Stimulated activated naive CD8-positive, alpha-beta T cell treated with anti-CD3 and anti-CD28 coated beads, Interleukin-15, amount 100 ng/mL, for 72 hours (primary cell): Measurements from ENCODE around the gene BAD.
A peak's percentile ranks its signal among the peaks of the same experiment; 100 is the strongest.
"Not testable (repeated sequence)": the region's sequence is repeated elsewhere in the genome, so short reads cannot be mapped to it uniquely, and the experiment has no call there.

Experiments
- ATAC-seq: fragments of 150-1000 bp; cut with Tn5 transposase; 2 replicates; pipeline ENCODE4 v1.10.0; 2021; ENCODE audit warnings: mild to moderate bottlenecking, moderate library complexity
- DNase-seq, 2 donors: peaks; one replicate each; pipeline ENCODE4 v3.0.0; 2021 to 2022
- H3K27ac Mint-ChIP-seq, 2 donors: one replicate each; pipeline ENCODE4 v1.8.0; 2022; ENCODE audit warnings: mild to moderate bottlenecking in 2 of 2, mixed read lengths in 2 of 2, moderate library complexity in 2 of 2
- H3K27me3 Mint-ChIP-seq: one replicate; pipeline ENCODE4 v1.8.0; 2022; ENCODE audit warnings: mixed read lengths
- H3K4me1 Mint-ChIP-seq: one replicate; pipeline ENCODE4 v1.8.0; 2022; ENCODE audit warnings: mild to moderate bottlenecking, mixed read lengths
- H3K4me3 Mint-ChIP-seq, 2 donors: one replicate each; pipeline ENCODE4 v1.8.0; 2022; ENCODE audit warnings: mild to moderate bottlenecking in 2 of 2, mixed read lengths in 2 of 2, moderate library complexity in 1 of 2
- H3K9me3 Mint-ChIP-seq, 2 donors: one replicate each; pipeline ENCODE4 v1.8.0; 2022; ENCODE audit warnings: mixed read lengths in 2 of 2

BAD gene

GRCh38 chr11:64284048-64284961 lies at the start of gene BAD:
Gene BAD (minus strand): TSS chr11:64284665. CDS start chr11:64284368, 297 bp downstream.
- Mint-ChIP-seq H3K9me3 (no peaks in the 10 kb centered on the region), H3K4me3 (peak within 1 kb of the TSS; percentile 77 to 97), H3K27me3 (no peaks in the 10 kb centered on the region), H3K27ac (peak within 1 kb of the TSS; percentile 95 to 98), H3K4me1 (peaks cover 36% of the 10 kb centered on the region)
- DNase-seq = peak; percentile 87 to 92
- peak; percentile 92 for ATAC-seq

- DNase-seq (no peak), ATAC-seq (no peak)
- Mint-ChIP-seq H3K27me3 (no peaks in the 10 kb centered on the region), H3K4me3 (no peak overlapping the region), H3K4me1 (peaks cover 34% of the 10 kb centered on the region), H3K27ac (no peak overlapping the region), H3K9me3 (no peaks in the 10 kb centered on the region)
These were observed 49.1 kb upstream of the BAD start for GRCh38 chr11:64333556-64333955.

DNA sequence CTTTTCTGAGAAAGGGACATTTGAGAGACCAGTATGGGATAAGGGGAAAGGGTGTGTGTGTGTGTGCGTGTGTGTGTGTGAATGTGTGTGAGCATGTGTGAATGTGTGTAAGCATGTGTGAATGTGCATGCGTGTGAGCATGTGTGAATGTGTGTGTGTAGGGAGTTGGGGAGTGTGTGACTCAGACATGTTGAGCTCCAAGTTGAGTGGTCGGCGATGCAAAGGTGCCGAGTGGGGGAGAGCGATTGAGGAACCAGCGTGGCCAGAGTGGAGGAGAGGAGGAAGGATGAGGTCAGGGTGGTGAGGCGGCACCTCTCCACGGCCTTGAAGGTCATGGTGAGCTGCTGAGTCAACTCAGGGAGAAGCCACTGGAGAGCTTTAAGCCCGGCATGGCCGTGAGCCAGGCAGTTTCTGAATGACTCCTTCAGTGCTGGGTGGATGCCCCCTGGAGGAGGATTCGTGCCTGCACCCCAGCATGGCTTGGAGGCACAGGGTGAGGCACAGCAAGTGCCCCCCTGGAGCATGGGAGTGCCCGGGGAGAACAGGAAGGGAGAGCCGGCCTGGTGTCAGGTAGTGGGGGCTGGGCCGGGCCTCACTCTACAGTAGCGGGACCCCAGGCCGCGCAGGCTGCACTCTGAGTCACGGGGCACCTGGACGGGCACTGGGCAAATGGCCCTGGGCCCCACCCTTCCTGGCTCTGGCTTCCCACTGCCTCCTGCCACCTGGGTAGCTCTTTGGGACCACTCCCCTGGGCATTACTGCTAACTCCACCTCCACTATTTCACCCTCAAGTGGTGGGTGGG lies 47.3 kb upstream of the BAD start:
- ATAC-seq (peak; percentile 92), DNase-seq (peak; percentile 79 to 90)
- H3K9me3 Mint-ChIP-seq = no peaks in the 10 kb centered on the region
- peak overlapping the region; percentile 10 for H3K4me3 Mint-ChIP-seq
- peaks cover 27% of the 10 kb centered on the region for H3K4me1 Mint-ChIP-seq
- peak overlapping the region in 1 of 2 donors; percentile 32 for H3K27ac Mint-ChIP-seq
- no peaks in the 10 kb centered on the region for H3K27me3 Mint-ChIP-seq

GRCh38 chr11:64330888-64331287 lies 46.4 kb upstream of the BAD start:
- no peak for ATAC-seq
- no peaks in the 10 kb centered on the region for H3K9me3 Mint-ChIP-seq

DNA sequence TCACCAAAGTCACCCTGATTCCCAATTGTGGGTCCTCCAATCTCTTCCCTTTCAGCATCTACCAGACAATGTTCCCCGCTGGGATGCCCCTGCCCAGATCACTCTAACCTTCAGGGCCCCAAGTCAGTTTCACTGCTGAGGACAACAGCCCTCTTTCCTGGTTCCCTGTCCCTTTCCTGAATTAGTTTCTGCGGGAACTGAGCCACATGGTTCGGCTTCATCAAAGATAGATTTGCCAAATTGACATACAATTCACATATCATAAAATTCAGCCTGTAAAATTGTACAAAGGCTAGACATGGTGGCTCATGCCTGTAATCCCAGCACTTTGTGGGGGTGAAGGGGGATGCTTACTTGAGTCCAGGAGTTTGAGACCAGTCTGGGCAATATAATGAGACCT lies 43.5 kb upstream of the BAD start:
- Mint-ChIP-seq H3K4me3 (no peak overlapping the region), H3K4me1 (peaks cover 18% of the 10 kb centered on the region), H3K9me3 (no peaks in the 10 kb centered on the region), H3K27me3 (no peaks in the 10 kb centered on the region), H3K27ac (no peak overlapping the region)
- DNase-seq (no peak), ATAC-seq (no peak)

More at GRCh38 chr11:64330888-64331287, 46.4 kb upstream of the BAD start:
- no peak overlapping the region for H3K27ac Mint-ChIP-seq
- no peak overlapping the region for H3K4me3 Mint-ChIP-seq
- no peaks in the 10 kb centered on the region for H3K27me3 Mint-ChIP-seq
- no peak for DNase-seq
- peaks cover 27% of the 10 kb centered on the region for H3K4me1 Mint-ChIP-seq

GRCh38 chr11:64327375-64327774 lies 42.9 kb upstream of the BAD start:
- H3K4me3 Mint-ChIP-seq = no peak overlapping the region
- peaks cover 17% of the 10 kb centered on the region for H3K4me1 Mint-ChIP-seq
- H3K27me3 Mint-ChIP-seq = no peaks in the 10 kb centered on the region
- no peak for ATAC-seq
- DNase-seq = no peak
- H3K9me3 Mint-ChIP-seq = no peaks in the 10 kb centered on the region
- H3K27ac Mint-ChIP-seq = no peak overlapping the region

- no peaks in the 10 kb centered on the region for H3K9me3 Mint-ChIP-seq
These were observed 40.4 kb upstream of the BAD start for GRCh38 chr11:64324692-64325469.

DNA sequence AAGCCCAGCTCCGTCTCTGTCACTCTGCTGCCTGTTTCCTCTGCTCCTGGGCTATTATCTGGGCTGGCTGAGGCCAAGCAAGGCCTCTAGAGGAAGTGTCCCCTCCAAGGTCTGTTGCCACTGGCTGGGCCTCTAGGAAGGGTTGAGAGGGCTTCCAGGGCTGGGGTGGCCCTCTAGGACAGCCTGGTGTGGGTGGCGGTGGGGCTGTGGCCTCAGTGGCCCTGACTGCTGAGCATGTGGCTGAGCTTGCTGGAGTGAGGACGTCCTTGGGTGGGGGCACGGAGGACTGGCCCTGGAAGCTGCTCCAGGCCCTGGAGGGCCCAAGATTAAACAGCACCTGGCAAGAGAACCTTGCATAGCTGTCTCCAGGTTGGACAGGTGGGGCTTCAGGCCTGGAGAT lies 39.5 kb upstream of the BAD start:
- not testable (repeated sequence) for ATAC-seq, H3K4me3 Mint-ChIP-seq, DNase-seq, H3K27ac Mint-ChIP-seq, H3K27me3 Mint-ChIP-seq, H3K9me3 Mint-ChIP-seq
- H3K4me1 Mint-ChIP-seq = peaks cover 36% of the 10 kb centered on the region

More at GRCh38 chr11:64324692-64325469, 40.4 kb upstream of the BAD start:
- H3K4me1 Mint-ChIP-seq = peaks cover 27% of the 10 kb centered on the region
- H3K4me3 Mint-ChIP-seq = no peak overlapping the region
- no peaks in the 10 kb centered on the region for H3K27me3 Mint-ChIP-seq
- ATAC-seq (no peak), DNase-seq (no peak)
- H3K27ac Mint-ChIP-seq = peak overlapping the region in 1 of 2 donors; percentile 71

GRCh38 chr11:64323373-64323772 lies 38.9 kb upstream of the BAD start:
- no peak for DNase-seq
- ATAC-seq = no peak
- Mint-ChIP-seq H3K27ac (no peak overlapping the region), H3K27me3 (no peaks in the 10 kb centered on the region), H3K4me3 (no peak overlapping the region), H3K4me1 (peaks cover 40% of the 10 kb centered on the region), H3K9me3 (no peaks in the 10 kb centered on the region)

- DNase-seq (no peak), ATAC-seq (no peak)
- Mint-ChIP-seq H3K27ac (peak overlapping the region; percentile 28 to 75), H3K4me3 (no peak overlapping the region), H3K27me3 (no peaks in the 10 kb centered on the region), H3K9me3 (no peaks in the 10 kb centered on the region), H3K4me1 (peaks cover 40% of the 10 kb centered on the region)
These were observed 38.4 kb upstream of the BAD start for GRCh38 chr11:64322925-64323260.

DNA sequence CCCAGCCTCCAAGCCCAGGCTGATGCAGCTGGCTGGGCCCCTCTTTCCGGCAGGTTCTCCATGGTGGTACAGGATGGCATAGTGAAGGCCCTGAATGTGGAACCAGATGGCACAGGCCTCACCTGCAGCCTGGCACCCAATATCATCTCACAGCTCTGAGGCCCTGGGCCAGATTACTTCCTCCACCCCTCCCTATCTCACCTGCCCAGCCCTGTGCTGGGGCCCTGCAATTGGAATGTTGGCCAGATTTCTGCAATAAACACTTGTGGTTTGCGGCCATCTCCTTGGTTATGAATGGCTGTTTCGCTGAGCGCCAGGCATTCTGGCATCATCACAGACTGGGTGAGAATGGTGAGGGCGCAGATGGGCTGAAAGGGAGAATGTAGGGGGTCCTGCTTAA lies 37.1 kb upstream of the BAD start:
- H3K9me3 Mint-ChIP-seq = no peaks in the 10 kb centered on the region
- no peak overlapping the region for H3K27ac Mint-ChIP-seq
- ATAC-seq (no peak), DNase-seq (no peak)
- H3K27me3 Mint-ChIP-seq = no peaks in the 10 kb centered on the region
- peaks cover 49% of the 10 kb centered on the region for H3K4me1 Mint-ChIP-seq
- no peak overlapping the region for H3K4me3 Mint-ChIP-seq

- peak overlapping the region in 1 of 2 donors; percentile 56 for H3K27ac Mint-ChIP-seq
These were observed 36.6 kb upstream of the BAD start for GRCh38 chr11:64321026-64321425.

GRCh38 chr11:64320556-64320955 lies 36.1 kb upstream of the BAD start:
- no peak for DNase-seq
- H3K4me1 Mint-ChIP-seq = peaks cover 57% of the 10 kb centered on the region

More at GRCh38 chr11:64321026-64321425, 36.6 kb upstream of the BAD start:
- Mint-ChIP-seq H3K4me3 (no peak overlapping the region), H3K9me3 (no peaks in the 10 kb centered on the region), H3K4me1 (peaks cover 54% of the 10 kb centered on the region), H3K27me3 (no peaks in the 10 kb centered on the region)
- no peak for DNase-seq
- ATAC-seq = no peak

DNA sequence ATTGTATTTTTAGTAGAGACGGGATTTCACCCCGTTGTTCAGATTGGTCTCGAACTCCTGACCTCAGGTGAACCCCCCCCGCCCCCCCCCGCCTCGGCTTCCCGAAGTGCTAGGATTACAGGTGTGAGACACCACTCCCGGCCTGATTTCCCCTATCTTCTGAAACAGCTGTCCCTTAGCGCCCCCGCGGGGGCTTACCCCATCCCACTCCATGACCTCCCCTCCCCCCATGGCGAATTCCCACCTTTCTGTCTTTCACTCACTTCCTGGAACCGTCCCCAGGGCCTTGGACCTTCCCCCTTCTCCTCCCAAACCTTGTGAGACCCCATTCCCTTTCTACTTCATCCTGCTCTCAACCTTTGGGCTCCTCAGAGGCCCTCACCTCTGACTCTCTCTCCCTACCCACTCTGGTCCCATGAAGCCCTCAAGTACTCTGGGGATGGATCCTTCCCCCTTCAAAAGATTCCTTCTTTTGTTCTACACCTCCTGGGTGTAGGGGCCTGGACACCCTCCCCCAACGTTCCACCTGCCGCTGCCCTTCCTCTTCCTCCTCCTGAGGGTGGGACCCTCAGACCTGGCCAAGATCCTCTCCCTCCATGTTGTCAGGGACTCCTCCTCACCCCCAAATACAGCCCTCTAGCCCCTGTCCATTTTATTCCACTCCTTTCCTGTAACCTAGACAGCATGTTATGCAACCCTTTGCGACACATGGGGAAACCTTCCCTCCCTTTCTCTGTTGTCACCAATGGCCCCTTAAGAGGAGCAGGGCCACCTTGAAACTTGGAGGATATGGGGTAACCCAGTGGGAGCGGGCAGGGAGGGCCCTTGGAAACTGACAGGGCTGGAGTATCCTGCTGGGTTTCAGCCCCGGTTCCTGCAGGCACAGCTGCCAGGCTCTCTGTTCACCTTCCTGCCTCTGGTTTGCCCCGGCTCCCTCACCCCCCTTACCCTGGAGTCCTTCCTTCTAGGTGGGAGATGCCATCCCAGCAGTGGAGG lies 34.6 kb upstream of the BAD start:
- Mint-ChIP-seq H3K27ac (peak overlapping the region; percentile 100), H3K27me3 (no peaks in the 10 kb centered on the region), H3K4me3 (peak overlapping the region; percentile 92 to 98), H3K4me1 (peaks cover 68% of the 10 kb centered on the region), H3K9me3 (no peaks in the 10 kb centered on the region)
- no peak for ATAC-seq
- DNase-seq = no peak

More at GRCh38 chr11:64320556-64320955, 36.1 kb upstream of the BAD start:
- peak overlapping the region in 1 of 2 donors; percentile 79 for H3K27ac Mint-ChIP-seq
- H3K4me3 Mint-ChIP-seq = no peak overlapping the region
- no peaks in the 10 kb centered on the region for H3K9me3 Mint-ChIP-seq
- no peaks in the 10 kb centered on the region for H3K27me3 Mint-ChIP-seq
- no peak for ATAC-seq
